Coronary artery (tissue), 2 donors: ENCODE measurements around the gene TRIM17.

Source experiments
- DNase-seq: peaks from one replicate; pipeline ENCODE4 v3.0.0-alpha.2; 2017; ENCODE audit warnings: low spot score
- H3K27ac ChIP-seq, 2 donors: fragments of 200-600 bp; sonication (generic); one replicate each; pipeline ENCODE4 v1.5.1; 2016 to 2019
- H3K4me3 ChIP-seq: fragments of 200-600 bp; sonication (generic); 2 replicates; pipeline ENCODE4 v1.5.1; 2016; ENCODE audit warnings: mild to moderate bottlenecking, moderate library complexity
- TF ChIP-seq, protein P1 (sequence below): fragments of 200-600 bp; sonication (generic); IDR thresholded peaks from one replicate; pipeline ENCODE4 v1.5.1; 2019; ENCODE audit warnings: antibody characterized with exemption

The TRIM17 gene

DNA sequence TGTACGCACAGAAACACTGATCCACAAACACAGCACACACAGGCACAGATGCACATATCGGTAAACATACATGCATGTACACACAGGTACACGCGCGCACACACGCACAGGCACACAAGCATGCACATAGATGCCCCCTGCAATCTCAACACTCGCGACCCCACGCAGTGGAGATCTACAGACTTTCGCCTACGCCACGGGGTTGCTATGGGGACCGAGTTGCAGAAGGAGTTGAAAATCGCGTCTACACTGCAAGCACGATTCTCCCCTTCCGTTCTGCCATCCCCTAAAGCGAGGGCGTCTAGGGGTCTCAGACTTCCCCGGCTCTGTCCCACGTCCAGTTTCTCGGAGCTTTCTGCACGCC is 826 bp downstream of the TRIM17 start:
- no peak overlapping the region for H3K27ac ChIP-seq
- TF ChIP-seq, protein P1, sequence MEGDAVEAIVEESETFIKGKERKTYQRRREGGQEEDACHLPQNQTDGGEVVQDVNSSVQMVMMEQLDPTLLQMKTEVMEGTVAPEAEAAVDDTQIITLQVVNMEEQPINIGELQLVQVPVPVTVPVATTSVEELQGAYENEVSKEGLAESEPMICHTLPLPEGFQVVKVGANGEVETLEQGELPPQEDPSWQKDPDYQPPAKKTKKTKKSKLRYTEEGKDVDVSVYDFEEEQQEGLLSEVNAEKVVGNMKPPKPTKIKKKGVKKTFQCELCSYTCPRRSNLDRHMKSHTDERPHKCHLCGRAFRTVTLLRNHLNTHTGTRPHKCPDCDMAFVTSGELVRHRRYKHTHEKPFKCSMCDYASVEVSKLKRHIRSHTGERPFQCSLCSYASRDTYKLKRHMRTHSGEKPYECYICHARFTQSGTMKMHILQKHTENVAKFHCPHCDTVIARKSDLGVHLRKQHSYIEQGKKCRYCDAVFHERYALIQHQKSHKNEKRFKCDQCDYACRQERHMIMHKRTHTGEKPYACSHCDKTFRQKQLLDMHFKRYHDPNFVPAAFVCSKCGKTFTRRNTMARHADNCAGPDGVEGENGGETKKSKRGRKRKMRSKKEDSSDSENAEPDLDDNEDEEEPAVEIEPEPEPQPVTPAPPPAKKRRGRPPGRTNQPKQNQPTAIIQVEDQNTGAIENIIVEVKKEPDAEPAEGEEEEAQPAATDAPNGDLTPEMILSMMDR: no peak
- no peak for DNase-seq
- H3K4me3 ChIP-seq: peak overlapping the region; percentile 66

- Histone ChIP-seq H3K27ac (no peak overlapping the region), H3K4me3 (no peak overlapping the region)
- TF ChIP-seq, protein P1: no peak
- DNase-seq: no peak
These were observed 1.4 kb downstream of the TRIM17 start for GRCh38 chr1:228415221-228415620.

GRCh38 chr1:228414511-228415211 is 2.0 kb downstream of the TRIM17 start:
- DNase-seq: no peak
- H3K4me3 ChIP-seq: no peak overlapping the region
- TF ChIP-seq, protein P1: no peak
- H3K27ac ChIP-seq: no peak overlapping the region

DNA sequence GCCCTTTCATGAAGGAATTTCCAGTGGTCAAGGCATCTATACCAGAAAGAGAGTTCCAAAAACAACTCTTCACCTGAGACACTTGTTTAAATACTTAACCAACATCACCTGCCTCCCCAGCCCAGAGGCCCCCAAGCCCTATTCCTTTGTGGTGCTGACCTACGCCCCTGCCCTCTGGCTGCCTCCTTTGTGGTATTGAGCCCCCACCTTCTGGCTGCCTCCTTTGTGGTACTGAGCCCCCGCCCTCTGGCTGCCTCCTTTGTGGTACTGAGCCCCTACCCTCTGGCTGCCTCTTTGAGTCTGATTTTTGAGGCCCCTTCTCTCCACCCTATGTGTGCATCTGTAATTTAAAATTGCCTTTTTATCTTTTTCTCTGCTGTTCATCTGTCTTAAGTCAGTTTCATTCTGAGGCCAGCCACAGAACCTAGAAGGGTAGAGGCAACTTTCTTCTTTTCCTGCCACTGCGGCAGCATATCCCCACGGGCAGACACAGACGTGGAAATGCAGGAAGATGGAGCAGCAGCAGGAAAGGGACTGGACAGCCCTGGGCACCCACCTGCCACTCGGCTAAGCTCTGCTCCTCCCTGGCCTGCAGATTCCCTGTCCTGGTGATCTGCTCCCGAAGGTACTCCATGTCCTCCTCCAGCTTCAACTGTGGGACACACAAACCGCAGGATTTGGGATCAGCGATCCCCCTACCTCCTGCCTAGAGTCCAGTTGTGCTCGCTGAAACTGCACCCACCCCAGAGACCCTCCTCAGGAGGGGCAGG is 3.2 kb downstream of the TRIM17 start:
- no peak for DNase-seq
- H3K27ac ChIP-seq: no peak overlapping the region
- H3K4me3 ChIP-seq: no peak overlapping the region
- TF ChIP-seq, protein P1: no peak

DNA sequence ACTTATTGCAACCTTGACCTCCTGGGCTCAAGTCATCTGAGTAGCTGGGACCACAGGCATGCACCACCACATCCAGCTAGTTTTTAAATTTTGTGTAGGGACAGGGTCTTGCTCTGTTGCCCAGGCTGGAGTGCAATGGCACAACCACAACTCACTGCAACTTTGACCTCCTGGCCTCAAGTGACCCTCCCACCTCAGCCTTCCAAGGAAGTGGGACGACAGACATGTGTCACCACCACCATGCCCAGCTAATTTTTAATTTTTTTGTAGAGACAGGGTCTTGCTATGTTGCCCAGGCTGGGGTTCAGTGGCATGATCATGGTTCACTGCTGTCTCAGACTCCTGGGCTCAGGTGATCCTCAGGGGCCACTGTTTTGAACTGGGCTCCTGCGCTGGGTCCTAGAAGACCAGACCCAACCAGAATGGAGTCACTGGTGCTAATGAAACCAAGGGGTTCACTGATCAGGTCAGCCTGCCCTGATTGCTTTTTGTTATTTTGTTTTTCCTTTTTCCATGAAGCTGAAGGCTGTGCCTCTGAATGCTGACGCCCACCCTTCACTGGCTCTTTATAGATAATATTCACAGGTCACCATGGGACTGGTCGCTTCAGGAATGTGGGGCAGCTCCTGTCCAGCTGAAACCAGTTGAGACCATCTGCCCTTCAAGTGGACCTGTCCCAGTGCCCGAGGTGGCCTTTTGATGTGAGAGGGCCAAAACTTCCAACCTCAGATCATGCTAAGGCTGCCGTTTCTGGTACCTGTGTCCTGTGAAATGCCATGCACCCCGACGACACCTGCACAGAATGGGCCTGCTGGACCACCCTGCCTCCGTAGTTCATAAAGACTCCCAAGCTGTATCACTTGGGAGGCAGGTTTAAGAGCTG is 4.9 kb downstream of the TRIM17 start:
- DNase-seq: no peak
- TF ChIP-seq, protein P1: no peak
- Histone ChIP-seq H3K27ac (no peak overlapping the region), H3K4me3 (no peak overlapping the region)

DNA sequence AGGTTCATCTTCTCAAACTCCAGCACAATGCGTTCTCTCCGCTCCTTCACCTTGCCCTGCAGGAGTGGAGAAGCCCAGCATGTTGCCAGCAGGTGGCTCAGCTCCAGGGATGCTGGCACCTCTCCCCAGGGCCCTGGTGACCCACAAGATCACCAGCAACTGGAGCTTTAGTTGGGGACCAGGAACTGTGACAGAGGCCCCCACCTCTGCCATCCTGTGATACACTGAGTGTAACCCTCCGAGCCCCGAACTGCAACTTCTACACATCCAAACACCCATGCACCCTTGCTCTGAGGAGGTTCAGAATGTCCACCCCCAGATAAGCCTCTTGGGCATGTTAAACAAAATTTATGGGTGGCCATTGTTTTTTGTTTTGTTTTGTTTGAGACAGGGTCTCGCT is 5.5 kb downstream of the TRIM17 start:
- TF ChIP-seq, protein P1: no peak
- Histone ChIP-seq H3K4me3 (no peak overlapping the region), H3K27ac (no peak overlapping the region)
- DNase-seq: no peak
